ENCODE data around the gene C1QL1. TPM values are rescaled to one million over a fixed set of nuclear protein-coding genes. Genes with fewer than 3 reads are reported as not detected.

C1QL1 gene
- total RNA-seq, 2 experiments from 2014 or later, result 0.33 to 0.43 TPM

DNA sequence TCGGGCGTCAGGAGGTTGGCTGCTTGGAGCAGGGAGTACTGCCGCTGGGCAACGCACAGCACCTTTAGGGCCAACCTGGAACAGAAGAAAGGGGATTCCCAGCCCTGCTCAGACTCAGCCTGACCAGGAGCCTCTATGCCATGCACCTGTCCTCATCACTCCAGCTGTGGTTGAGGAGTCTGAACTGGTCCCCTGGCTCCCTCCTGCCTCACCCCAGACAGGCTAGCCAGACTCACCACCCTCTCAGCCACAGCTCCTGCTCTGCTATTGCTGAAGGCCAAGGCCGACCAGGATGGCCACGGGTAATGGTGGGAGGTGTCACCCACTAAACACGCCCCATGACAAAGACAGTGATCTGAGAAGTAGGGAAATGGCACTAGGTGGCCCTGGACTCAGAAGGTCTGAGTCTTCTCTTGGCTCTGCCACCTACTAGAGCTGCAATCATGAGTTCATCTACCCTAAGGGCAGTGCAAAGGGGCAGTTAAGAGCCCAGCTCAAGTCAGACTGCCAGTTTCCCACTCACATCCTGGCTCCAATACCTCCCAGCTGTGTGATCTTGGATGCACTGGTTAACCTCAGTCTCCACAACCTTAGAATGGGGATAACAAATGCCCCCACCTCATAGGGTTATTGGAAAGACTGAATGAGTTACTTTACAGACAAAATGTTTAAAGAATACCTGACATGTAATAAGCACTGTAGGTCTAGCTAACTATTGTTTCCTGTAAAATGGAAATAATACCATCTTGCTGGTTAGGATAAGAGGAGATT is 39.0 kb downstream of the C1QL1 start:
- POLR2A ChIA-PET, result interaction anchor here (1.2 kb wide), 1 partner anchor 9 kb away, joined by 3 read pairs; no protein-coding TSS in a partner anchor

DNA sequence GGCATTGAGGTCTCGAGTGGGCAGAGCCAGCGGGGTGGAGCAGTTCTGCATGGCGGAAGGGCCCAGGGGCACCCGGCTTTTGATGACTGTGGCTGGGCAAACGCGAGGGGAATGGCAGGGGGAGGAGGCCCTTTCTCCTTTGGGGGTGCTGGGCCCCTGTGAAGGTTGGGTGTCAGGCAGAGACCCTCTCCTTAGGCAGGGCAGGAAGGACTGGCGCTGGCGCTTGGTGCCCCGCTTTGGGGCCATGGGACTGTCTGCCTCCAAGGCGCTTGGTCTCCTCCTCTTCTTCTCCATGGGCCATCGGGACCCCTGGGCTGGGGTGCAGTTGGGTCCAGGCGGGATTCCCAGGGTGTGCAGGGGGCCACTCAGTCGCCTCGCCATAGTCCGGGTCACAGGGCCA is 40.0 kb downstream of the C1QL1 start:
- Mint-ChIP-seq H3K27ac (no peak overlapping the region), H3K36me3 (ENCODE audit: low read depth) (peaks cover 70% of the 10 kb centered on the region), H3K4me1 (no peaks in the 10 kb centered on the region), H3K4me3 (no peak overlapping the region), H3K27me3 (no peaks in the 10 kb centered on the region), H3K9me3 (no peaks in the 10 kb centered on the region)
- ChIA-PET POLR2A (no interaction called here), CTCF (interaction anchor here (2.4 kb wide), 1 partner anchor 8 kb away, joined by 7 read pairs; no protein-coding TSS in a partner anchor)
- DNase-seq, result no peak

More for the DNA sequence above, 39.0 kb downstream of the C1QL1 start:
- no peaks in the 10 kb centered on the region for H3K9me3 Mint-ChIP-seq
- no peak overlapping the region for H3K27ac Mint-ChIP-seq
- CTCF ChIA-PET, result interaction anchor here (0.7 to 2.4 kb wide), 3 partner anchors 9 to 151 kb away, joined by 3 to 7 read pairs (median 3); no protein-coding TSS in a partner anchor
- no peak overlapping the region for H3K4me3 Mint-ChIP-seq
- H3K36me3 Mint-ChIP-seq (ENCODE audit: low read depth), result peaks cover 78% of the 10 kb centered on the region
- H3K27me3 Mint-ChIP-seq, result no peaks in the 10 kb centered on the region
- no peaks in the 10 kb centered on the region for H3K4me1 Mint-ChIP-seq
- no peak for DNase-seq

DNA sequence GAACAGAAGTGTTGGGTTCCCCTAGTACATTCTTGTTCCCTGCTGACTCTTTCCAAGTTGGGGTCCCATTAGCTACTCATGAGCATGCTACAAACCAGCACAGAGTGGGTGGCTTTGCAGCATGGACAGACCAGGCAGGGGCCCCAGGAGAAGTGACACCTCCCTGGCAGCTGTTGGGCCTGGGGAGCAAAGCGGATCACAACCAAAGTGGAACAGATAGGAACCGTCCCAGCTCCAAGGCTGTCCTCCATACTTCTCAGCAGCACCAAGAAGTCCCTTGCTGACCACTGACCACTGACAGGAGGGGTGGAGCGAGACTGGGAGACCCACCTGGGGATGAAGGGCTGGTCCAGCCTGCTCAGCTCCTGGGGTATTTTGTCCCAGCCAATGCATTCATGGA is 40.4 kb downstream of the C1QL1 start:
- Mint-ChIP-seq H3K36me3 (ENCODE audit: low read depth) (peaks cover 70% of the 10 kb centered on the region), H3K27me3 (peaks cover 2% of the 10 kb centered on the region), H3K4me1 (no peaks in the 10 kb centered on the region), H3K27ac (no peak overlapping the region), H3K4me3 (no peak overlapping the region), H3K9me3 (no peaks in the 10 kb centered on the region)
- POLR2A ChIA-PET, result no interaction called here
- CTCF ChIA-PET, result no interaction called here
- no peak for DNase-seq

DNA sequence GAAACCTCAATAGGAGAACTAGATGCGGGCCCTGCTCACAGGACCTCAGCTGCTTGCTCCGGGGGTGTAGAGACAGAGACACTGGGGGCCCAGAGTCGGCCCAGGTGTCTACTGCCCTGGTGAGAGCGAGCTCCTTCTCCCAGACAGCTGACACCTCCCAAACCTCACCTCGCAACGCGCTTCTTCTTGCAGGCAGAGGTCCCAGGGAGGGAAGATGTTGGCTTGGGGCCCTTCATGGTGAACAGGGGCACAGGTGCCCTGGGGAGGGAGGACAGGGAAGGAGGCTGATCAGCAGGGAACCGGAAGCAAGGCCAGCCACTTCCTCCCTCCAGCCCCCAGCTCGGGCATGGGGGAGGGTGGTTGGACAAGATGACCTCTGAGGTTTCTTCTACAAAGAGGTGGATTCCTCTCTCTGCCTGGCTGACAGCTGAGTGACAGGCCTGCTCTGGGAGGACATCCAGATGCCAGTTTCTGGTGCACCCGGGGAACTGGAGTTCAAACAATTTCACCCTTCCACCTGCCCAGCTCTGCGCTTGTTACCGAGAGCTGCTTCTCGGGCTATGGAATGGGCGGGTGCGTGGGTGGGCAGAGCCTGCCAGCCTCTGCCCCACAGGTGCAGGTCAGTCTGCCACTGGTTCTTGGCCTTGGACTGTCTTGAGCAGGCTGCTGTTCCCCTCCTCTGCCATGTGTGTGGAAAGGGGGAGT is 41.1 kb downstream of the C1QL1 start:
- H3K4me3 Mint-ChIP-seq, result no peak overlapping the region
- no peaks in the 10 kb centered on the region for H3K4me1 Mint-ChIP-seq
- no peak for DNase-seq
- ChIA-PET POLR2A (interaction anchor here (0.7 to 1.5 kb wide), 3 partner anchors 18 to 25 kb away, joined by 3 read pairs; no protein-coding TSS in a partner anchor), CTCF (no interaction called here)
- peaks cover 2% of the 10 kb centered on the region for H3K27me3 Mint-ChIP-seq
- H3K27ac Mint-ChIP-seq, result no peak overlapping the region
- H3K36me3 Mint-ChIP-seq (ENCODE audit: low read depth), result peaks cover 66% of the 10 kb centered on the region
- H3K9me3 Mint-ChIP-seq, result no peaks in the 10 kb centered on the region

DNA sequence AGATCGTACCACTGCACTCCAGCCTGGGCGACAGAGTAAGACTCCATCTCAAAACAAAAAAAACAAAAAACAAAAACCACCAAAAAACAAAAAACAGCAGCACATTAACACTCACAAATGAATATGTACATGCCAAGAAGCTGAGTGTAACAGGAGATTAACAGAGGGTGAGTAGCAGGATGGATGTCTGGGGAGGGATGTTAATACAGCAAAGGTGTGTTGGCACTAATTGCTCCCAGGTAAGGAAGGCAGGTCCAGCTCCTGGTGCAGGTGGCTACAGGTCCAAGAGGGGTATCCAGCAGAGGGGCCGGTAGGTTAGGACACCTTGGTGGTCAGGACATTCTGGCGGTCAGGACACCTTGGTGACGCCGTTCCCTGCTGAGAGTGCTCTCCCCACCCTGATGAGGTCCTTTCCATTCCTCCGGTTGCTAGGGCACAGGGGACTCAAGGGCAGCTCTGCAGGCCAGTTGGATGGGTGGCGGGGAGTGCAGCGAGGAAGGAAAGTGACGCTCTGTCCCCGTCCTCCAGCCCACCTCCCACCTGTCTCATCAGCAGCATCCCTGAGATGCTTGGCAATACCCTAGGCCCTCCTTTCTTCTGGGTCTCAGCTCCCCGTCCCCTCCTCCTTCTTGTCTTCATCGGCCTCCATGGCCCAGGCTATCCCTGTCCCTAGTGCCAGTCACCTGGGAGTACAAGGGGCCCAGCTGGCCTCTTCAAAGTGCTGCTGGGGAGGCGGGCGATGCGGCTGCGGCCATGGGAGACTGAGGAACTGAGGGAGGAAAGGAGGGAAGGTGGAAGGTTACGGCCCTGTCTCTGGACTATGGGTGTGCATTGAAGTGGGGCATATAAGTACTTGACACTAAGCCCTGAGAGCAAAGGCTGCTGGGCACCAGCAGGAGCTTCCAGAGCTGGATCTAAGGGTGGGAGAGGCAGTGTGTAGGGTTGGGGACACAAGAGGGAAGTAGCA is 42.1 kb downstream of the C1QL1 start:
- ChIA-PET POLR2A (interaction anchor here (0.7 to 1.5 kb wide), 3 partner anchors 19 to 24 kb away, joined by 3 read pairs; no protein-coding TSS in a partner anchor), CTCF (no interaction called here)
- Mint-ChIP-seq H3K27ac (no peak overlapping the region), H3K9me3 (no peaks in the 10 kb centered on the region), H3K4me1 (no peaks in the 10 kb centered on the region), H3K27me3 (peaks cover 8% of the 10 kb centered on the region), H3K36me3 (ENCODE audit: low read depth) (peaks cover 57% of the 10 kb centered on the region), H3K4me3 (no peak overlapping the region)
- no peak for DNase-seq

DNA sequence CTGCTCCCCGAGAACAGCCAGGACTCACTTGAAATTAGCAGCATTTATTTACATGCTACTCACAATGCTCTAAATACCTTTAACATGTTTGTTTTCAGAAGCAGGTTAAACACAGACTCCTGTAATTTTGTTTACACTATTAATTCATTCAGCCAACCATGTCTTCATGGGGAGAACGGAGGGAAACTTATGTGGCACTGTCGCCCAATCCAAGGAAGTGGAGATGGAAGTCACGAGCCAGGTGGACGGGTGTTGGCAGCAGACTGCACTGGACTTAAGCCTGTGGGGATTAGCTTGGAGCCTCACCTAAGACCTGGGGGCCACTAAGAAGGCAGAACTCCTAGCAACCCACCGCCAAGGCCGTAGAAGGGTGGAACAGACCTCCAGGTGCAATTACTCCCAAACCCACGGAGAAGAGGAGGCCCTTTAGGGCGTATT is 44.0 kb downstream of the C1QL1 start:
- Mint-ChIP-seq H3K27me3 (peaks cover 19% of the 10 kb centered on the region), H3K27ac (no peak overlapping the region), H3K4me1 (no peaks in the 10 kb centered on the region), H3K9me3 (no peaks in the 10 kb centered on the region), H3K4me3 (no peak overlapping the region), H3K36me3 (ENCODE audit: low read depth) (peaks cover 39% of the 10 kb centered on the region)
- DNase-seq, result no peak
- ChIA-PET CTCF (interaction anchor here (1.3 kb wide), 1 partner anchor 211 kb away, joined by 3 read pairs; the partner anchor contains the start of gene ACBD4), POLR2A (interaction anchor here (1.3 kb wide), 1 partner anchor 25 kb away, joined by 3 read pairs; the partner anchor contains the start of gene EFTUD2)

DNA sequence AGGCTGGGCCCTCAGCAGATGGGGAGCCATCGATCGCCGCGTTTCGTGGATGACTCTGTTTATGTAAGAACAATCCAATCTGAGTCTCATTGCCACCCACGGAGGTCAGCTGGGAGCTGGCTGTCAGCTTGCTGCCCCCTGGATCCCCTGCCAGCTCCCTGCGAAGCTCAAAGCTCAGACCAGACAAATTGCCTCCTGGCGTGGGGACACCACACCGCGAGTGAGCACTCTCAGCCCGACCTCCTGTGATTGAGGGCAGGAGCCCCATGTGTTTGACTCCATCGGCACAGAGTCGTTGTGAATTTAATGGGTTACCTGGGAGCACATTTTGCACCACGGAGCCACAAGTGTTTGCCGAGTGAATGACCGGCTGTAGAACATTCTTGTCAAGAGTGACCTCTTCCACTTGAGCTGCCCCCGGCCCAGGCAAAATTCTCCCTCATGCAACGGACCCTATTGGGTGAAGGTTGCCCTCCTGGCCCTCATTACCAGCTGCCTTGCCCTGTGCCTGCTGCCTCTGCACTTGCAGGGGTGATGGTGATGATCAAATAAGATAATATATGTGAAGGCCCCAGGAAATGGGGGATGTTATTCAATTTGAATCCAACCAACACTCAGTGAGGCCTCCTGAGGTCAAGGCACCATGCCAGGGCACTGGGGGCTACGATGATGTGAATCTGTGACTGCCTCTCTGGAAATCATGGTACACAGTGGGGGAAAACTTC is 45.2 kb downstream of the C1QL1 start:
- Mint-ChIP-seq H3K36me3 (ENCODE audit: low read depth) (peaks cover 30% of the 10 kb centered on the region), H3K4me1 (no peaks in the 10 kb centered on the region), H3K4me3 (no peak overlapping the region), H3K27me3 (peaks cover 23% of the 10 kb centered on the region), H3K9me3 (no peaks in the 10 kb centered on the region), H3K27ac (no peak overlapping the region)
- ChIA-PET POLR2A (interaction anchor here (0.7 to 1.3 kb wide), 3 partner anchors 17 to 98 kb away, joined by 3 read pairs; partner anchors contain the start of gene EFTUD2), CTCF (interaction anchor here (1.3 to 4.9 kb wide), 2 partner anchors 98 to 212 kb away, joined by 3 to 53 read pairs; partner anchors contain the start of gene ACBD4)
- DNase-seq, result no peak

DNA sequence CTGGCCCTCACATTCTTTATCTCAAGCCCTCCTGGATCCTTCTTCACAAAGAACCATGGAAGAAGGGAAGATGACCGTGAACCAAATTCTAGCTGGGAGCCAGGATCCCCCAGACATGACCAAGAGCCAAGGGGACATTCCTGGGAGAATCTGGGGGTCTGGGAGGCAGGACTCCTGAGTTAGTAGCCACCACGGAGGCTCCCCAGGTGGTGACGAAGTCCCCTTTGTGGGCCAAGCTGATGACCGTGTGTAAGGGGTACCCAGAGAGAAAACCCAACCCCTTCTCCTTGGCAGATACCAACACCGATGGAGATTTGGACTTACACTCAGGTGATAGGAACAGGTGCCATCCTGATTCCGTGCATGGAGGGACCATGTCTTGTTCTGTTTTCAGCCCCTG is 46.0 kb downstream of the C1QL1 start:
- ChIA-PET CTCF (interaction anchor here (1.2 to 4.9 kb wide), 3 partner anchors 10 to 213 kb away, joined by 3 to 53 read pairs (median 7); partner anchors contain the start of gene ACBD4), POLR2A (interaction anchor here (0.9 to 3.0 kb wide), 4 partner anchors 20 to 139 kb away, joined by 3 to 10 read pairs (median 5); partner anchors contain the start of genes EFTUD2, KIF18B and NMT1)
- no peak for DNase-seq
- H3K36me3 Mint-ChIP-seq (ENCODE audit: low read depth), result peaks cover 23% of the 10 kb centered on the region
- peaks cover 26% of the 10 kb centered on the region for H3K27me3 Mint-ChIP-seq
- H3K9me3 Mint-ChIP-seq, result no peaks in the 10 kb centered on the region
- H3K27ac Mint-ChIP-seq, result no peak overlapping the region
- H3K4me1 Mint-ChIP-seq, result no peaks in the 10 kb centered on the region
- no peak overlapping the region for H3K4me3 Mint-ChIP-seq

DNA sequence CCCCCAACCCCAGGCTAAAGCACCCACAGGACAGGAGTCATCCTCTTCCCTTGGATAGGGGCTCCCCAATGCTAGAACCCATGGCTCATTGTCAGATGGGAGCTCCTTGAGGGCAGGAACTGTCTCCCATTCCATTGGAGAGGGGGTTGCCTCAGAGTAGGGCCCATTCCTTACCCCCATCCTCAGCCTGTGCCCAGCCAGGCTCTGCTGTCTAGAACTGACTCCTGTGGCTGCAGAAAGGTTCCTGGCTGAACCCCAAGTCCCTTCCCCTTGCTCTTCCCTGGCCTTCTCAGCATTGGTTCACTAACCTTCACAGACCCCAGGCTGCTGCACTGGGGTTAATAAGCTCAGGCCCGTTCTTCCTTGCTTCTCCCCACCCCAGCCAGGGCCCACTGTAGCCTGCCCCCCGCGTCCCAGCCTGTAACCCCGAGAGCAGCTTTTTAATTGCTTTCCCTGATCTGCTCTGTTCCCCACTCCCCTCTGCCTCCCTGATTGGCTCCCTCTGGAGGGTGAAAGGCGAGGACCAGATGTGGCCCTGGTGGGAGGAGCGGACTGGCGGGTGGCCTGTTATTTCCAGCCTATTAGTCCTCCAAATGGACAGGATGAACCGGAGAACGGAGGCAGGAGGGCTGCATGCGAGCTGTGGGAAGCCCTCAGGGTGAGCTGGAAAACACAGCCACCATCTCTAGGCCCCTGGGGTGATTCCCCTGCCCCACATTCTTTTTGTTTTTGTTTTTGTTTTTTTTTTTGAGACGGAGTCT is 46.8 kb downstream of the C1QL1 start:
- Mint-ChIP-seq H3K4me3 (no peak overlapping the region), H3K27ac (no peak overlapping the region), H3K27me3 (peaks cover 26% of the 10 kb centered on the region), H3K9me3 (no peaks in the 10 kb centered on the region), H3K36me3 (ENCODE audit: low read depth) (peaks cover 17% of the 10 kb centered on the region), H3K4me1 (no peaks in the 10 kb centered on the region)
- CTCF ChIA-PET, result interaction anchor here (1.2 to 4.9 kb wide), 5 partner anchors 8 to 214 kb away, joined by 3 to 53 read pairs (median 7); partner anchors contain the start of gene ACBD4
- POLR2A ChIA-PET, result interaction anchor here (0.6 to 3.0 kb wide), 8 partner anchors 8 to 200 kb away, joined by 3 to 16 read pairs (median 4); partner anchors contain the start of genes EFTUD2, KIF18B and NMT1
- DNase-seq, result no peak

DNA sequence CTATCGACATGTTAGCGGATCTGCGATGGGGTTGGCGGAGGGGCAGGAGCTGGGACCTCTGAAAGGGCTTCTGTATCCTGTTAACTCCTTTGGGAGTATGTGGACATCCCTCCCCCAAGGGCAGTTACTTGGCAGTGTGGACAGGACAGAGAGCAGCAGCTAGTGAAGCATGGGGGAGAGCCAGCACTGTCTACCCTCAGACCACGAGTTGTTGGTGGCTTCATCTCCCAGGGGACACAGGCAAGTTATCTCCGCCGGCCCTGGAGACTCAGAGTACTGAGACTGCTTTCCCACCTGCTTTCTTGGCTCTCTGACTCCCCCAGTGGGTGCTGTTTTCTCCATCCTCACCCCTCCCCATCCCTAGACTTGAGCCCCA is 47.5 kb downstream of the C1QL1 start:
- POLR2A ChIA-PET, result interaction anchor here (0.6 to 3.0 kb wide), 8 partner anchors 8 to 201 kb away, joined by 3 to 16 read pairs (median 3); partner anchors contain the start of genes EFTUD2 and KIF18B
- H3K9me3 Mint-ChIP-seq, result no peaks in the 10 kb centered on the region
- H3K27me3 Mint-ChIP-seq, result peaks cover 26% of the 10 kb centered on the region
- H3K36me3 Mint-ChIP-seq (ENCODE audit: low read depth), result peaks cover 10% of the 10 kb centered on the region
- no peaks in the 10 kb centered on the region for H3K4me1 Mint-ChIP-seq
- no peak overlapping the region for H3K27ac Mint-ChIP-seq
- DNase-seq, result no peak
- H3K4me3 Mint-ChIP-seq, result no peak overlapping the region
- CTCF ChIA-PET, result interaction anchor here (0.6 to 4.9 kb wide), 12 partner anchors 9 to 215 kb away, joined by 3 to 53 read pairs (median 4); partner anchors contain the start of genes ACBD4 and EFTUD2

Measured in activated CD4-positive, alpha-beta memory T cell treated with anti-CD3 and anti-CD28 coated beads, Interleukin-2, amount 10 ng/mL, durations not matched to agents 7 days and 5 days (primary cell).